Head of caudate nucleus (tissue), 42 donors: ENCODE results near the gene C2orf81.
A peak's percentile ranks its signal among the peaks of the same experiment; 100 is the strongest.

Experiments
- DNase-seq, 42 donors: peaks; one replicate each; pipeline versions ENCODE4 v3.0.0 to v3.0.0-alpha.2; 2020 to 2021; ENCODE audit warnings: mixed read lengths in 7 of 42
- intact Hi-C: fragments of 100-400 bp; cut with DNase I; formaldehyde crosslinking; loops from one replicate; pipeline ENCODE4 v1.15.0; 2022

The C2orf81 gene

GRCh38 chr2:74407682-74408081 lies 13.7 kb downstream of the C2orf81 start:
- DNase-seq = peak in 1 of 42 donors; percentile 0
- intact Hi-C loops = no loop called here

GRCh38 chr2:74406035-74406434 lies 15.4 kb downstream of the C2orf81 start:
- DNase-seq = no peak
- intact Hi-C loops = no loop called here

GRCh38 chr2:74401891-74402290 lies 19.5 kb downstream of the C2orf81 start:
- no peak for DNase-seq
- intact Hi-C loops = no loop called here

- intact Hi-C loops = no loop called here
Measured at GRCh38 chr2:74399785-74400184, 21.6 kb downstream of the C2orf81 start.

GRCh38 chr2:74396149-74396548 lies 25.3 kb downstream of the C2orf81 start:
- intact Hi-C loops = no loop called here

More at GRCh38 chr2:74399785-74400184, 21.6 kb downstream of the C2orf81 start:
- DNase-seq = no peak

GRCh38 chr2:74393525-74393924 lies 27.9 kb downstream of the C2orf81 start:
- intact Hi-C loops = no loop called here
- DNase-seq = no peak

More at GRCh38 chr2:74396149-74396548, 25.3 kb downstream of the C2orf81 start:
- DNase-seq = no peak

- intact Hi-C loops = no loop called here
- DNase-seq = no peak
Measured at GRCh38 chr2:74392449-74392743, 29.0 kb downstream of the C2orf81 start.

- intact Hi-C loops = no loop called here
- DNase-seq = peak; percentile 84 to 97 (median 94)
Measured at GRCh38 chr2:74391580-74392448, 29.6 kb downstream of the C2orf81 start.

- peak in 1 of 42 donors; percentile 36 for DNase-seq
- intact Hi-C loops = no loop called here
Measured at GRCh38 chr2:74391209-74391579, 30.2 kb downstream of the C2orf81 start.

GRCh38 chr2:74390606-74391005 lies 30.8 kb downstream of the C2orf81 start:
- no peak for DNase-seq
- intact Hi-C loops = no loop called here

GRCh38 chr2:74387346-74387745 lies 34.1 kb downstream of the C2orf81 start:
- intact Hi-C loops = no loop called here
- peak in 1 of 42 donors; percentile 46 for DNase-seq

GRCh38 chr2:74385396-74385795 lies 36.0 kb downstream of the C2orf81 start:
- intact Hi-C loops = no loop called here
- DNase-seq = peak; percentile 42 to 91 (median 77)

- DNase-seq = no peak
- intact Hi-C loops = no loop called here
Measured at GRCh38 chr2:74384051-74384450, 37.4 kb downstream of the C2orf81 start.

- peak in 16 of 42 donors; percentile 27 to 72 (median 43) for DNase-seq
- intact Hi-C loops = no loop called here
Measured at GRCh38 chr2:74383254-74383653, 38.2 kb downstream of the C2orf81 start.

- intact Hi-C loops = no loop called here
- no peak for DNase-seq
Measured at GRCh38 chr2:74381751-74382150, 39.7 kb downstream of the C2orf81 start.

GRCh38 chr2:74379851-74380789 lies 41.3 kb downstream of the C2orf81 start, which contains the start of gene DCTN1:
Gene DCTN1, minus strand, starts transcription at chr2:74380311. Its CDS starts 274 bp downstream, at chr2:74380037.
- peak; percentile 75 to 97 (median 90) for DNase-seq
- intact Hi-C loops = no loop called here

GRCh38 chr2:74378007-74378406 lies 43.4 kb downstream of the C2orf81 start:
- intact Hi-C loops = no loop called here
- no peak for DNase-seq

- no peak for DNase-seq
- intact Hi-C loops = no loop called here
Measured at GRCh38 chr2:74375838-74376237, 45.6 kb downstream of the C2orf81 start.

- peak; percentile 89 to 99 (median 97) for DNase-seq
- intact Hi-C loops = no loop called here
Measured at GRCh38 chr2:74374509-74375205, 46.8 kb downstream of the C2orf81 start.
